ENCODE data around the gene MOB2. TPM values are rescaled to one million over a fixed set of nuclear protein-coding genes. Genes with fewer than 3 reads are reported as not detected.

The MOB2 gene
- total and polyA plus RNA-seq, 2 donors (not counting 1 experiment from before 2014, with no cell fraction given), result 13.1 to 30.1 TPM

DNA sequence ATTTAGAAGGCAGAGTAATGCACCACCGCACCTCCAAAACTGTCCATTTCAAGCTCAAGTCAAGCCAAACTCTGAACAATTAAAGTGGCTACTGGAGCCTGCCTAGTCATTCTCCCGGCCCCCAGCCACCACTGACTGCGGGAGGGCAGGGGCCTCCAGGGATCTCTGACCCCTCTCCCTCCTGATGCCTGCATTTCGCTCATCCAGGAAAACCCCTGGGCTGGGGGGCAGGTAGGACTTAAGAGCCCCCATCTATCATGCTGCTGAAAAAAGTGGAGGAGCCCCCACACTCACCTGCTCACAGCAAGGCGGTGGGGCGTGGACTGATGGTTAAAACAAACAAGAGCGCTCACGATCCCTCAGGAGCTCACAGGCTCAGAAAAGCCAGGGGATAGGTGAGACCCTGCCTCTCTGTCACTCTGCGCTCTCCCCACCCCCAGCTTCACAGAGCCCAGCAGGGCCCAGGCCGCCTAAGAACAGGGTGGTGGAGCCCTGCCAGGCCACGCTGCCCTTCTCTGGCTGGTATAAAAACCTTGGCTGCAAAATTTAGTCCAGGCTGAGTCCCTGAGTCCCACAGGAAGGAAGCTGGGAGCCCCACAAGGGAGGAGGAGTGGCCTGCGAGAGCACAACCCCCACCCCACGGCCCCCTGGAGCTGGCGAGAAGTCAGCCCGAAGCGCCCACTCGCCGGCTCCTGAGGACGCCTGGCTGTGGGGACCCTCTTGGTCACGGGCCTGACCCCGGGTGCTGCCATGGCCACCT is 21.0 kb upstream of the MOB2 start:
- H2AFZ ChIP-seq (ENCODE audit: low read length), result no peak overlapping the region
- no peaks in the 10 kb centered on the region for H3K9me3 ChIP-seq (ENCODE audit: control insufficient read depth, insufficient read depth, low read depth, low read length)
- H3K27me3 ChIP-seq (ENCODE audit: control insufficient read depth, insufficient read depth, low read length), result no peaks in the 10 kb centered on the region
- H3K36me3 ChIP-seq (ENCODE audit: control insufficient read depth, insufficient read depth, low read length), result no peaks in the 10 kb centered on the region
- H4K20me1 ChIP-seq (ENCODE audit: control insufficient read depth, extremely low read depth, insufficient read depth, low read length), result no peaks in the 10 kb centered on the region
- peaks cover 2% of the 10 kb centered on the region for H3K79me2 ChIP-seq (ENCODE audit: control insufficient read depth, insufficient read depth, low read length)
- H3K9ac ChIP-seq (ENCODE audit: insufficient read depth, low read length), result no peak overlapping the region
- no peak overlapping the region for H3K27ac ChIP-seq (ENCODE audit: insufficient read depth, low read length)
- no peak for DNase-seq (ENCODE audit: low read depth in 2 of 2)
- no peak for TF ChIP-seq EZH2 (IDR thresholded peaks at IDR 0.05; ENCODE audit: low read length, missing control alignments)
- TF ChIP-seq, protein P1, sequence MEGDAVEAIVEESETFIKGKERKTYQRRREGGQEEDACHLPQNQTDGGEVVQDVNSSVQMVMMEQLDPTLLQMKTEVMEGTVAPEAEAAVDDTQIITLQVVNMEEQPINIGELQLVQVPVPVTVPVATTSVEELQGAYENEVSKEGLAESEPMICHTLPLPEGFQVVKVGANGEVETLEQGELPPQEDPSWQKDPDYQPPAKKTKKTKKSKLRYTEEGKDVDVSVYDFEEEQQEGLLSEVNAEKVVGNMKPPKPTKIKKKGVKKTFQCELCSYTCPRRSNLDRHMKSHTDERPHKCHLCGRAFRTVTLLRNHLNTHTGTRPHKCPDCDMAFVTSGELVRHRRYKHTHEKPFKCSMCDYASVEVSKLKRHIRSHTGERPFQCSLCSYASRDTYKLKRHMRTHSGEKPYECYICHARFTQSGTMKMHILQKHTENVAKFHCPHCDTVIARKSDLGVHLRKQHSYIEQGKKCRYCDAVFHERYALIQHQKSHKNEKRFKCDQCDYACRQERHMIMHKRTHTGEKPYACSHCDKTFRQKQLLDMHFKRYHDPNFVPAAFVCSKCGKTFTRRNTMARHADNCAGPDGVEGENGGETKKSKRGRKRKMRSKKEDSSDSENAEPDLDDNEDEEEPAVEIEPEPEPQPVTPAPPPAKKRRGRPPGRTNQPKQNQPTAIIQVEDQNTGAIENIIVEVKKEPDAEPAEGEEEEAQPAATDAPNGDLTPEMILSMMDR (conservative IDR thresholded peaks at IDR 0.05 in 1 of 2, IDR thresholded peaks at IDR 0.05 in 1 of 2; ENCODE audit: low read depth in 1 of 2, low read length in 2 of 2), result no peak
- H3K4me2 ChIP-seq (ENCODE audit: extremely low read depth, insufficient read depth, low read length), result no peak overlapping the region
- no peak overlapping the region for H3K4me3 ChIP-seq (replicated peaks in 1 of 4; ENCODE audit: control extremely low read depth in 1 of 4, insufficient read depth in 1 of 4, low read depth in 3 of 4, low read length in 4 of 4)
- H3K4me1 ChIP-seq (ENCODE audit: control insufficient read depth, extremely low read depth, insufficient read depth, low read length), result no peaks in the 10 kb centered on the region

DNA sequence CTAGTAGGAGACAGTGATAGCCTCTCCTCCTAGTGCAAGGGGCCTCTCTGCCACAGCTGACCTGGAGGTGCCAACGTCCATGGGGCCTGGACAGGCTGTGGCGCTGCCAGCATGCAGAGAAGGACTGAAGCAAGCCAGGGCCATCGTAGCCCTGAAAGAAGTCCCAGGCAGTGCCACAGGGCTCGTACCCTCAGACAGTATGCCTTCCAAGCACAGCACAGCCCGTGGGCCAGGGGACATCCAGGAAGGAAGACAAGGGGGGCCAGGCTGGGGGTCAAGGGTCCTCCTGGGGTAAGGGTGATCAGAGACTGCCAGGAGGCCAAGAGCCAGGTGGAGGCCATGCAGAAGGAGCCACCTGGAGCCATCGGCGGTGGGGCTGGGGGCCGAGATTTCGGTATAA is 20.4 kb upstream of the MOB2 start:
- no peak for TF ChIP-seq EZH2 (IDR thresholded peaks at IDR 0.05; ENCODE audit: low read length, missing control alignments)
- TF ChIP-seq, protein P1 (conservative IDR thresholded peaks at IDR 0.05 in 1 of 2, IDR thresholded peaks at IDR 0.05 in 1 of 2; ENCODE audit: low read depth in 1 of 2, low read length in 2 of 2), result no peak
- H4K20me1 ChIP-seq (ENCODE audit: control insufficient read depth, extremely low read depth, insufficient read depth, low read length), result no peaks in the 10 kb centered on the region
- no peaks in the 10 kb centered on the region for H3K9me3 ChIP-seq (ENCODE audit: control insufficient read depth, insufficient read depth, low read depth, low read length)
- H3K4me2 ChIP-seq (ENCODE audit: extremely low read depth, insufficient read depth, low read length), result no peak overlapping the region
- H3K27me3 ChIP-seq (ENCODE audit: control insufficient read depth, insufficient read depth, low read length), result no peaks in the 10 kb centered on the region
- H3K79me2 ChIP-seq (ENCODE audit: control insufficient read depth, insufficient read depth, low read length), result peaks cover 2% of the 10 kb centered on the region
- H3K27ac ChIP-seq (ENCODE audit: insufficient read depth, low read length), result no peak overlapping the region
- no peak overlapping the region for H3K4me3 ChIP-seq (replicated peaks in 1 of 4; ENCODE audit: control extremely low read depth in 1 of 4, insufficient read depth in 1 of 4, low read depth in 3 of 4, low read length in 4 of 4)
- DNase-seq (ENCODE audit: low read depth in 2 of 2), result no peak
- H3K9ac ChIP-seq (ENCODE audit: insufficient read depth, low read length), result no peak overlapping the region
- H2AFZ ChIP-seq (ENCODE audit: low read length), result no peak overlapping the region
- no peaks in the 10 kb centered on the region for H3K36me3 ChIP-seq (ENCODE audit: control insufficient read depth, insufficient read depth, low read length)
- no peaks in the 10 kb centered on the region for H3K4me1 ChIP-seq (ENCODE audit: control insufficient read depth, extremely low read depth, insufficient read depth, low read length)

DNA sequence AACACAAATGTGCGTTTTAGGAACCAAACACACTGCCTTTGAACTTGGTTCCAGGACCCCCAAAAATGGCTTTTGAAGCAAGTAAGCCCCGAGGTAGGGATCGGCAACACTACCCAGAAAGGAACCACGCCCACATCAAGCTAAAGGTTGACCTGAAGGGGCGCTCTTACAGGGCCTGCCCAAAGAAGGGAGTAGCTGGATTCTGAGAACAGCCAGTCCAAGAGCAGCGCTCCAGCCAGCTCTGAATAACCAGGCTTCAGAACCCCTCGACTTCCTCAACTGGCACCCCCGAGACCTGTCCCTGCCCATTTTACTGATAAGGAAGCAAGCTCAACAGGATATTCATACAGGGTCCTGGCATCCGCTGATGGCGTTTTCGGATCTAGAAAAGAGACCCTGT is 18.9 kb upstream of the MOB2 start:
- Histone ChIP-seq H3K27me3 (ENCODE audit: control insufficient read depth, insufficient read depth, low read length) (no peaks in the 10 kb centered on the region), H3K9me3 (ENCODE audit: control insufficient read depth, insufficient read depth, low read depth, low read length) (no peaks in the 10 kb centered on the region), H3K27ac (ENCODE audit: insufficient read depth, low read length) (no peak overlapping the region), H2AFZ (ENCODE audit: low read length) (no peak overlapping the region), H3K4me3 (replicated peaks in 1 of 4; ENCODE audit: control extremely low read depth in 1 of 4, insufficient read depth in 1 of 4, low read depth in 3 of 4, low read length in 4 of 4) (no peak overlapping the region), H3K79me2 (ENCODE audit: control insufficient read depth, insufficient read depth, low read length) (peaks cover 2% of the 10 kb centered on the region), H4K20me1 (ENCODE audit: control insufficient read depth, extremely low read depth, insufficient read depth, low read length) (no peaks in the 10 kb centered on the region), H3K9ac (ENCODE audit: insufficient read depth, low read length) (no peak overlapping the region), H3K4me2 (ENCODE audit: extremely low read depth, insufficient read depth, low read length) (no peak overlapping the region), H3K4me1 (ENCODE audit: control insufficient read depth, extremely low read depth, insufficient read depth, low read length) (no peaks in the 10 kb centered on the region), H3K36me3 (ENCODE audit: control insufficient read depth, insufficient read depth, low read length) (no peaks in the 10 kb centered on the region)
- no peak for TF ChIP-seq EZH2 (IDR thresholded peaks at IDR 0.05; ENCODE audit: low read length, missing control alignments)
- TF ChIP-seq, protein P1 (conservative IDR thresholded peaks at IDR 0.05 in 1 of 2, IDR thresholded peaks at IDR 0.05 in 1 of 2; ENCODE audit: low read depth in 1 of 2, low read length in 2 of 2), result no peak
- DNase-seq (ENCODE audit: low read depth in 2 of 2), result no peak
